OCI-LY7 (cell line): ENCODE measurements around the gene CNOT10. TPM values are rescaled to one million over a fixed set of nuclear protein-coding genes. Genes with fewer than 3 reads are reported as not detected.

Experiments used
- BruUV-seq: library from RNA; stranded (reverse); fragments of 400-500 nt; replicated peaks from 2 replicates; lab custom pipeline; 2021; lab: Mats Ljungman, UMichigan
- CTCF ChIA-PET: fragments of 300-600 bp; sonication (Branson Sonifier 250); formaldehyde crosslinking; loops from one replicate; lab custom pipeline; 2022; ENCODE audit warnings: antibody characterized with exemption; ENCODE audit not compliant: unreplicated experiment; lab: Charles Lee
- POLR2A ChIA-PET: fragments of 300-600 bp; sonication (Branson Sonifier 250); formaldehyde crosslinking; loops from one replicate; lab custom pipeline; 2022; ENCODE audit warnings: antibody characterized with exemption; lab: Charles Lee
- DNase-seq: peaks from one replicate; pipeline ENCODE4 v3.0.0-alpha.2; 2015; ENCODE audit warnings: low spot score
- H2AFZ ChIP-seq: fragments of 200-600 bp; sonication (generic), shearing (Covaris generic); 2 replicates; pipeline ENCODE4 v1.6.1; 2014; ENCODE audit warnings: mild to moderate bottlenecking, antibody characterized with exemption, low read length, moderate library complexity
- H3K27ac ChIP-seq: fragments of 200-600 bp; sonication (generic); 2 replicates; pipeline ENCODE4 v1.5.1; 2014; ENCODE audit warnings: mixed run types, low read depth, mild to moderate bottlenecking, moderate library complexity, low read length, inconsistent platforms; ENCODE audit not compliant: poor library complexity, severe bottlenecking
- H3K36me3 ChIP-seq: fragments of 200-600 bp; sonication (generic); 2 replicates; pipeline ENCODE4 v1.6.1; 2014; ENCODE audit warnings: mild to moderate bottlenecking, antibody characterized with exemption, low read length, moderate library complexity, mixed read lengths; ENCODE audit not compliant: insufficient read depth
- H3K4me1 ChIP-seq: fragments of 200-600 bp; sonication (generic); 2 replicates; pipeline ENCODE4 v1.5.1; 2014; ENCODE audit warnings: mild to moderate bottlenecking, low read length; ENCODE audit not compliant: insufficient read depth, poor library complexity, severe bottlenecking
- H3K4me2 ChIP-seq: fragments of 200-600 bp; sonication (generic); 2 replicates; pipeline ENCODE4 v1.6.1; 2014; ENCODE audit warnings: mild to moderate bottlenecking, low read length
- H3K4me3 ChIP-seq: fragments of 200-600 bp; sonication (generic); 2 replicates; pipeline ENCODE4 v1.5.1; 2014; ENCODE audit warnings: mild to moderate bottlenecking, low read depth, low read length; ENCODE audit not compliant: poor library complexity, severe bottlenecking
- H3K79me2 ChIP-seq: fragments of 200-600 bp; sonication (generic); 2 replicates; pipeline ENCODE4 v1.6.1; 2016; ENCODE audit warnings: low read depth, mild to moderate bottlenecking, low read length, moderate library complexity, mixed read lengths; ENCODE audit not compliant: insufficient read depth
- H3K9me2 ChIP-seq: fragments of 200-600 bp; sonication (generic); 2 replicates; pipeline ENCODE4 v1.6.1; 2016; ENCODE audit warnings: mild to moderate bottlenecking, low read length, mixed read lengths; ENCODE audit not compliant: insufficient read depth
- H3K9me3 ChIP-seq: fragments of 200-600 bp; sonication (generic); 2 replicates; pipeline ENCODE4 v1.6.1; 2014; ENCODE audit warnings: mild to moderate bottlenecking, mixed run types, low read length, mixed read lengths
- H4K20me1 ChIP-seq: fragments of 200-600 bp; sonication (generic); 2 replicates; pipeline ENCODE4 v1.6.1; 2014; ENCODE audit warnings: mild to moderate bottlenecking, antibody characterized with exemption, low read length, moderate library complexity, mixed read lengths; ENCODE audit not compliant: insufficient read depth
- EZH2phosphoT487 ChIP-seq: fragments of 200-600 bp; sonication (generic); IDR thresholded peaks from 2 replicates; pipeline ENCODE4 v1.6.1; 2018; ENCODE audit warnings: low read depth, borderline replicate concordance, mild to moderate bottlenecking, mixed run types, antibody characterized with exemption, low read length, moderate library complexity, mixed read lengths
- intact Hi-C: fragments of 100-400 bp; cut with micrococcal nuclease; formaldehyde crosslinking; loops from one replicate; pipeline ENCODE4 v1.10.0; 2022; ENCODE audit not compliant: unreplicated experiment
- total RNA-seq, 2 experiments: library from RNA; depleted of rRNA in 1 of 2; stranded (reverse); fragments of >200 nt in 1 of 2; shearing (Covaris generic) in 1 of 2; gene quantifications; 2 replicates each; pipeline ENCODE4 v1.2.3, GENCODE V29; 2014 to 2022
- TF ChIP-seq, protein P1 (sequence below): fragments of 200-600 bp; sonication (generic); conservative IDR thresholded peaks from 2 replicates; pipeline ENCODE4 v1.5.1; 2014; ENCODE audit warnings: mild to moderate bottlenecking, antibody characterized with exemption, low read length, moderate library complexity, mixed read lengths

CNOT10 gene
- total RNA-seq, 2 experiments from 2014 or later = 56.1 to 60.3 TPM

DNA sequence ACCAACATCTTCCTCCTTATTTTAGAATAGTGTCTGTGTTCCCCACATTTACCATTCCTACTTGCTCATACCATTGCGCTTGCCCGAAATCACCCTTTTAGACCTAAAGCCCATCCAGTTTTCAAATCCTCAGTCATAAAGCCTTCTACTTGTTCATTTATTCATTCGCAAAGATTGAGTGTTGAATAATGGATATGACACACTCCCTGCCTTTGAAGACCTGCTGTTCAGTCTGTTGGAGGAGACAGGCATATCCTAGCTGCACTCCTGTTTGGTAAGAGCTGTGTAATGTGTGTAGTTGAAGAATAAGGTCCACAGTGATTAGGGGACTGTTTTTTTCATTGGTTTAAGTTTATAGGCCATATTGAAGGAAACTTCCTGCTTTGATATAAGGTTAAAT lies 1.7 kb downstream of the CNOT10 start:
- DNase-seq = no peak
- H3K36me3 ChIP-seq = peaks cover 30% of the 10 kb centered on the region
- H4K20me1 ChIP-seq = peaks cover 4% of the 10 kb centered on the region; the same call in 1 of the 2 replicates
- peak overlapping the region; percentile 97 for H3K4me3 ChIP-seq
- intact Hi-C loops = loop anchor here (10.0 kb wide), 1 partner anchor 312 kb away; no protein-coding TSS in a partner anchor
- no peaks in the 10 kb centered on the region for H3K9me3 ChIP-seq
- H3K79me2 ChIP-seq = peaks cover 52% of the 10 kb centered on the region
- TF ChIP-seq, protein P1, sequence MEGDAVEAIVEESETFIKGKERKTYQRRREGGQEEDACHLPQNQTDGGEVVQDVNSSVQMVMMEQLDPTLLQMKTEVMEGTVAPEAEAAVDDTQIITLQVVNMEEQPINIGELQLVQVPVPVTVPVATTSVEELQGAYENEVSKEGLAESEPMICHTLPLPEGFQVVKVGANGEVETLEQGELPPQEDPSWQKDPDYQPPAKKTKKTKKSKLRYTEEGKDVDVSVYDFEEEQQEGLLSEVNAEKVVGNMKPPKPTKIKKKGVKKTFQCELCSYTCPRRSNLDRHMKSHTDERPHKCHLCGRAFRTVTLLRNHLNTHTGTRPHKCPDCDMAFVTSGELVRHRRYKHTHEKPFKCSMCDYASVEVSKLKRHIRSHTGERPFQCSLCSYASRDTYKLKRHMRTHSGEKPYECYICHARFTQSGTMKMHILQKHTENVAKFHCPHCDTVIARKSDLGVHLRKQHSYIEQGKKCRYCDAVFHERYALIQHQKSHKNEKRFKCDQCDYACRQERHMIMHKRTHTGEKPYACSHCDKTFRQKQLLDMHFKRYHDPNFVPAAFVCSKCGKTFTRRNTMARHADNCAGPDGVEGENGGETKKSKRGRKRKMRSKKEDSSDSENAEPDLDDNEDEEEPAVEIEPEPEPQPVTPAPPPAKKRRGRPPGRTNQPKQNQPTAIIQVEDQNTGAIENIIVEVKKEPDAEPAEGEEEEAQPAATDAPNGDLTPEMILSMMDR = no peak
- no peak for TF ChIP-seq EZH2phosphoT487
- no peaks in the 10 kb centered on the region for H3K9me2 ChIP-seq
- H3K4me2 ChIP-seq = peak overlapping the region; percentile 99
- ChIA-PET CTCF (no interaction called here), POLR2A (interaction anchor here (0.9 to 1.9 kb wide), 3 partner anchors 10 to 102 kb away, joined by 3 to 6 read pairs (median 3); no protein-coding TSS in a partner anchor)
- no peak overlapping the region for H3K27ac ChIP-seq
- H2AFZ ChIP-seq = no peak overlapping the region
- no TSS peak for BruUV-seq
- H3K4me1 ChIP-seq = peaks cover 22% of the 10 kb centered on the region

DNA sequence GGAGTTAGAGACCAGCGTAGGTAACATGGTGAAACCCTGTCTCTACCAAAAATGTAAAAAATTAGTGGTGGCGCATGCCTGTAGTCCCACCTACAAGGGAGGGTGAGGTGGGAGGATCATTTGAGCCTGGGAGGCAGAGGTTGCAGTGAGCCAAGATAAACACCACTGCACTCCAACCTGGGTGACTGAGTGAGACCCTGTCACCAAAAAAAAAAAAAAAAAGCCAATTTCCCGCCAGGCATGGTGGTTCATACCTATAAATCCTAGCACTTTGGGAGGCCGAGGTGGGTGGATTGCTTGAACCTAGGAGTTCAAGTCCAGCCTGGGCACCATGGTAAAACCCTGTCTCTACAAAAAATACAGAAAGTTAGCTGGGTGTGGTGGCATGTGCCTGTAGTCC lies 6.9 kb downstream of the CNOT10 start:
- H3K36me3 ChIP-seq = peaks cover 61% of the 10 kb centered on the region
- H3K4me3 ChIP-seq = no peak overlapping the region
- peaks cover 3% of the 10 kb centered on the region for H3K4me1 ChIP-seq
- H2AFZ ChIP-seq = no peak overlapping the region
- ChIA-PET CTCF (no interaction called here), POLR2A (no interaction called here)
- H3K9me2 ChIP-seq = no peaks in the 10 kb centered on the region
- peaks cover 76% of the 10 kb centered on the region for H3K79me2 ChIP-seq
- H3K27ac ChIP-seq = no peak overlapping the region
- H4K20me1 ChIP-seq = no peaks in the 10 kb centered on the region; the same call in 1 of the 2 replicates
- BruUV-seq = no TSS peak
- no peak for DNase-seq
- no peak overlapping the region for H3K4me2 ChIP-seq
- H3K9me3 ChIP-seq = no peaks in the 10 kb centered on the region
- TF ChIP-seq, protein P1 = no peak
- TF ChIP-seq EZH2phosphoT487 = no peak
- intact Hi-C loops = no loop called here

DNA sequence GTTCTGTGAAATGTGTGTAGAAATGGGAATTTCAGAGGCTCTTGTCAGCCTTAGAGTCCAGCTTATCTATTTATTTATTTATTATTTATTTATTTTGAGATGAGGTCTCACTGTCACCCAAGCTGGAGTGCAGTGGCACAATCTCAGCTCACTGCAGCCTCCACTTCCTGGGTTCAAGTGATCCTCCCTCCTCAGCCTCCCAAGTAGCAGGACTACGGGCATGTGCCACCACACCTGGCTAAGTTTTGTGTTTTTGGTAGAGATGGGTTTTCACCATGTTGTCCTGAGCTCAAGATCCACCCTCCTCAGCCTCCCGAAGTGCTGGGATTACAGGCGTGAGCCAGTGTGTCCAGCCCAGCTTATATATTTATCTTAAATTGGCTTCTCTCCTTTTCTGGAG lies 11.5 kb downstream of the CNOT10 start:
- Histone ChIP-seq H2AFZ (no peak overlapping the region), H3K36me3 (peaks cover 64% of the 10 kb centered on the region), H3K27ac (no peak overlapping the region), H3K4me3 (no peak overlapping the region), H3K79me2 (peaks cover 85% of the 10 kb centered on the region), H3K4me2 (no peak overlapping the region), H3K4me1 (peaks cover 22% of the 10 kb centered on the region), H4K20me1 (no peaks in the 10 kb centered on the region), H3K9me3 (no peaks in the 10 kb centered on the region), H3K9me2 (no peaks in the 10 kb centered on the region)
- intact Hi-C loops = no loop called here
- no TSS peak for BruUV-seq
- TF ChIP-seq, protein P1 = no peak
- TF ChIP-seq EZH2phosphoT487 = no peak
- no peak for DNase-seq
- POLR2A ChIA-PET = interaction anchor here (0.6 to 1.7 kb wide), 8 partner anchors 9 to 990 kb away, joined by 3 to 6 read pairs (median 4); partner anchors contain the start of gene CNOT10
- CTCF ChIA-PET = interaction anchor here (1.2 kb wide), 1 partner anchor 29 kb away, joined by 3 read pairs; no protein-coding TSS in a partner anchor
